GM18520 (cell line): ENCODE results near the gene OR4N2.
"Not testable (repeated sequence)": the region's sequence is repeated elsewhere in the genome, so short reads cannot be mapped to it uniquely, and the experiment has no call there.

Experiments
- ATAC-seq: cut with Tn5 transposase; IDR thresholded peaks from one replicate; pipeline ENCODE4 v1.9.1; 2021; ENCODE audit not compliant: unreplicated experiment

The OR4N2 gene

GRCh38 chr14:19803470-19803869, at the start of gene OR4N2:
Gene OR4N2, plus strand, starts transcription at chr14:19803770. Its CDS starts 23,679 bp downstream, at chr14:19827449.
- ATAC-seq = not testable (repeated sequence)

DNA sequence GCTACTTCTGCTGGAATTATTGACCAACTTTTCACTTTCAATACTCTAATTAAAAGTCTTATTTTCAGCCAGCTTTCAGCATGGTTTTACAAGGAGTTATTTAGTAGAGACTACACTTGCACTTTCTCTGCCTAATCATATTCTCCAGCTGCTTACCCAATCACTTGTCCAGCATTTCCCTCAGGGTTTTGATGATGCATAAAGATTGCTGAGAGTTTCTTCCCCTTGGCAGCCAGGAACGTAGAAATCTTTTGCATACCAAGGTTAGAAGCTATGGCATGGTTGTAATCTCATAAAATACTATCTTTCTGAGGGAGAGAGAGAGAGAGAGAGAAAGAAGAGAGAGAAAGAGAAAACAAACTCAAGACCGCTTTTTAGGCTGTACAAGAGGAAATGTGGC, 49.4 kb upstream of the OR4N2 start:
- no peak for ATAC-seq

- ATAC-seq = not testable (repeated sequence)
These were observed 32.1 kb upstream of the OR4N2 start for GRCh38 chr14:19771491-19771890.

GRCh38 chr14:19771895-19772430, 31.6 kb upstream of the OR4N2 start:
- ATAC-seq = no peak

- not testable (repeated sequence) for ATAC-seq
These were observed 31.1 kb upstream of the OR4N2 start for GRCh38 chr14:19772454-19772853.

GRCh38 chr14:19773204-19773603, 30.4 kb upstream of the OR4N2 start, which contains the start of gene OR4M1:
Gene OR4M1, plus strand, starts transcription at chr14:19773504. Its CDS starts 6,819 bp downstream, at chr14:19780323.
- ATAC-seq = not testable (repeated sequence)

GRCh38 chr14:19775587-19775986, 28.0 kb upstream of the OR4N2 start:
- no peak for ATAC-seq

- not testable (repeated sequence) for ATAC-seq
These were observed 17.7 kb upstream of the OR4N2 start for GRCh38 chr14:19785848-19786247.

DNA sequence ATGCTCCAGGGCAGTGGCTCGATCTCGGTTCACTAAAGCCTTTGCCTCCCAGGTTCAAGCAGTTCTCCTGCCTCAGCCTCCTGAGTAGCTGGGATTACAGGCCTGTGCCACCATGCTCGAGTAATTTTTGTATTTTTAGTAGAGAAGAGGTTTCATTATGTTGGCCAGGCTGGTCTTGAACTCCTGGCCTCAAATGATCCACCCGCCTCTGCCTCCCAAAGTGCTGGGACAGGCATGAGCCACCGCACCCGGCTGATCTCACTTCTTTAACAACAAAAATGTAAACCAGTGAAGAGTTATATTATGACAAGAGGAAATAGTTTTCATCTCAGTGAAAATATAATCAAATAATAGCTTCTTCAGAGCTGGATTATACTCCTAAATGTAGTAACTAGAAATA, 16.3 kb upstream of the OR4N2 start:
- ATAC-seq = not testable (repeated sequence)

DNA sequence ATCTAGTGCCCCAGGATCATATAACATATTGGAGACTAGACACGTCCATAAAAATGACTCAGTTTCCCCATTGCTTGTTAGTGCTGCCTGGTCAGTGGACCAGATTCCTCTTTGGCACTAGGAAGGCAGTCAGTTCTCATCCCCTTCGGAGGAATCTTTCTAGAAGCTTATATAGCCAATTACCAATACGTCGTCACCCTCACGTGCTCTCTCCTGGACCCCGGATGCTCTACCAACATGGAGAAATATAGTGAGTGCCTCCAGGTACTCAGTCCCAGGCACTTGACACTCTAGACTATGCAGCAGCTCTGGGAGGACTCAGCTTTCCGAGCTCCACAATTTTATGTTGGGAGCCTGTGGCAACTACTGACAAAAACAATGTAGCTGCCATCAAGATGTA, 15.4 kb upstream of the OR4N2 start:
- not testable (repeated sequence) for ATAC-seq

GRCh38 chr14:19796520-19797108, 7.0 kb upstream of the OR4N2 start:
- not testable (repeated sequence) for ATAC-seq

- ATAC-seq = no peak
These were observed 3.7 kb upstream of the OR4N2 start for GRCh38 chr14:19799880-19800279.

GRCh38 chr14:19800282-19801117, 3.1 kb upstream of the OR4N2 start:
- ATAC-seq = no peak

- ATAC-seq = no peak
These were observed 2.5 kb upstream of the OR4N2 start for GRCh38 chr14:19801118-19801464.

DNA sequence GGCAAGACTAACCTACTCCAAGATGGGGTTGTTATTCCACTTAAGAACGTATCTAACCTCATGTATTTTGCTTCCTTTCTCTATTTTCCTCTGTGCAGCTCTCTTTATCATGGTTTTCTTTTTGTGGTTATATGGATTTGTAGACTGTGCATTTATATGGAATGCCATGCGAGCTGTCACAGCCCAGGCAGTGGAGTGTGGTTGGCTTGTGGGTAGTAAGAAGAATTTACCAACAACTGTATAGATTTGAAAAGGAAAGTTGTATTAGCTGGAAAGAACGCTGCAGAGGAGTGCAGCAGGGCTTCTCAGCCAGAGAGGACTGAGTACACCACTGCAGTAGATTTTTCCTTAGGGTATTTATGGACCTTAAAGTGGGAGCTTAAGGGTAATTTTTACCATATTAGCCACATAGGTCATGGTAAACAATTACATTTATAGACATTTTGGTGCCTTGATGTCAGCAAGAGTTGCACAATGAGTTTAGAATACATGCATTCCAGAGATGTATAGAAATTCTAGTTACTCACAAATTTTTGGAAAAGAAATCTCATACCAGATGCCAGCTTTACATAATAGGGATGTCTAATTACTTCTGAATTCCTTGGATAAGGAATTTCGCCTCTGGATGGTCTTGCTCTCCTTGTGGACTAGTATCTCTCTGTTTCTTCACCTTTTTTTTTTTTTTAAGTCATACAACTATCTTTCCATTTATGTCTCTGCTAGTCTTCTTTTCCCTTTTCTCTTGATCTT, 9.8 kb downstream of the OR4N2 start:
- ATAC-seq = not testable (repeated sequence)

DNA sequence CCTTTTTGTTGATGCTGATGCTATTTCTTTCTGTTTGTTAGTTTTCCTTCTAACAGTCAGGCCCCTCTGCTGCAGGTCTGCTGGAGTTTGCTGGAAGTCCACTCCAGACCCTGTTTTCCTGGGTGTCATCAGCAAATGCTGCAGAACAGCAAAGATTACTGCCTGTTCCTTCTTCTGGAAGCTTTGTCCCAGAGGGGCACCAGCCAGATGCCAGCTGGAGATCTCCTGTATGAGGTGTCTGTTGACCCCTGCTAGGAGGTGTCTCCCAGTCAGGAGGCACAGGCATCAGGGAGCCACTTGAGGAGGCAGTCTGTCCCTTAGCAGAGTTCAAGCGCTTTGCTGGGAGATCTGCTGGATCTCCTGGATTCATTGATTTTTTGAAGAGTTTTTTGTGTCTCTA, 16.3 kb downstream of the OR4N2 start:
- not testable (repeated sequence) for ATAC-seq

DNA sequence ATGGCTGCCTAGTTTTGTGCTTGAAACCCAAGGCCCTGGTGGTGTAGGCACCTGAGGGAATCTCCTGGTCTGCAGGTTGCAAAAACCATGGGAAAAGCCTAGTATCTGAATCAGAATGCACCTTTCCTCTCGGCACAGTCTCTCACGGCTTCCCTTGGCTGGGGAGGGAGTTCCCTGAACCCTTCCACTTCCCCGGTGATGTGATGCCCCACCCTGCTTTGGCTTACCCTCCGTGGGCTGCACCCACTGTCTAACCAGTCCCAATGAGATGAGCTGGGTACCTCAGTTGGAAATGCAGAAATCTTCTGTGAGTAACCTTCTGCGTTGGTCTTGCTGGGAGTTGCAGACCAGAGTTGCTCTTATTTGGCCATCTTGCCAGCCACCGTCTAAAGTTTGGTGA, 17.4 kb downstream of the OR4N2 start:
- not testable (repeated sequence) for ATAC-seq

DNA sequence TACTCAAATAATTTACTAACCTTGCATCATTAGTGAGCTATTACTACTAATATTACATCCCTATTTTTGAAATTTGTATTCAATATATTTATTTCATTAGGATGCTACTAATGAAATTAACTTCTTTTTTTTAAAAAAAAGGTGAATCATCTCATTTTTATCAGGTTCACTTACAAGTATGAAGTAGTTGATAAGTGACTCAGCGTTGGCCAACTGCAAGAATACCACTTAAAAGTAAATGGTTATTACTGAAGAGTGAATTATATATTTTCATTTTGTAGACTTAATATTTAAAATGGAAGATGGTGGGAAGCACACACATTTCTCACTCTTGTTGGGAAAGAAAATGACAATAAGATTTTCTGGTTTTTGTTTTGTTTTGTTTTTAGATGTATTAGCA, 19.6 kb downstream of the OR4N2 start:
- no peak for ATAC-seq

DNA sequence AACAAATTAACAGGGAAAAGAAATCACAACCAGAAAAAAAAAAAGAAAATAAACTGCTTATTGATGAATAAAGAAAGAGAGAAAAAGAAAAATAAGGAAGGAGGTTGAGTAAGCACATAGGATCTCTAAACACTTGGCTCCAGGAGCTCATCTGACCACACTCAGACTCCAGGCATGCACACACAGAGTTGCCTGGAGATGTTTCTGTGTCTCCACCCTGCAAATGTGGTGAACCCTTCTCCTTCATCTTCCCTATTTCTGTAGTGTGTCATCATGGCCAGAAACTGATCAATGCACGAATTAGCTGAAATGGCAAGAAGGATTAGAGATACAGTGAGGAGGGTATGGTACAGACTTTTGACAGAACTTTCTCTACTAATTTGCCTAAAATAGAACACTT, 20.2 kb downstream of the OR4N2 start:
- no peak for ATAC-seq

- not testable (repeated sequence) for ATAC-seq
These were observed 24.2 kb downstream of the OR4N2 start for GRCh38 chr14:19827626-19828244.

DNA sequence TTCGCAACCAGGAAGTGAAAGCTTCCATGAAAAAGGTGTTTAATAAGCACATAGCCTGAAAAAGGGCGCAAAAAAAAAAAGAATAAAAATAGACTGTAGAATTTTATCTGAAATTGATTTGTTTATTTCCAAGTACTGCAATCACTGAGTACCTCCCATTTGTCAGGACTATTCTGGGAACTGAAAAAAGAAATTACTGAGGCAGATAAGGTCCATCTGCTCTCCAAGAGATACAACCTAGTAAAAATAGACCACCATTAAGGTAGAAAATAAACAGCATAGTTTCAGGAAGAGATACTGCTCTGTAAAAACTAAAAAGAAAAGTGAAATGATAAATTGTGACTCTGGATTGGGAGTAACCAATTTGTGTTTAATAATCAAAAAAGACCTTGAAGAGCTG, 24.7 kb downstream of the OR4N2 start:
- no peak for ATAC-seq
